Dedifferentiated amniotic fluid mesenchymal stem cell (primary cell): Measurements from ENCODE around the gene MUC2.

Source experiments
- DNase-seq: peaks from one replicate; pipeline ENCODE4 v3.0.0-alpha.2; 2016; ENCODE audit errors: extremely low spot score

The MUC2 gene

GRCh38 chr11:1036931-1037330, 37.7 kb upstream of the MUC2 start:
- DNase-seq, result no peak

DNA sequence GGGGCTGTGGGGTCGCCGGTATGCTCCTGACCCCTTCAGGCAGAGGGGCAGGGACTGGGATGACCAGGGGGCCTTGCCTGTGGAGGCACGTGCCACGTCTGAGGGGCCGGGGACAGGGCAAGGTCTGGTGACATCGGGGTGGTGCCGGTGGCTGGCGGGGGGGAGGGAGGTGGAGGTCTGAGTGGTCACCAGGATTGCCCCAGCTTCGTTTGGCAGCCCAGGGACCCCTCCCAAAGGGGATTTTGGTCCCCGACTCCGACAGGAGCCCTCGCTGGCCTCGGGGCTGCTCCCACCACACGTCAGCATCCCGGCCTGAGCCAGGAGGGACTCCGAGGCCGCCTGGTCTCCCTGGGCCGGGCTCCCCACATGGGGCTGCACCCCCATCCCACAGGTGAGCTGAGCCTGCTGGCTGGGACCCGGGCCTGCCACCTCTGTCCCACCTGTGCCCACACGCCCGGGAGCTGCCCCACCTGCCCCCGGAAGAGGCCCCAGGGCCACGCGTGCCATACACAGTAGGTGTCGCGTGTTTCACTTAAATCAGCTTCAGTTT, 37.1 kb upstream of the MUC2 start:
- no peak for DNase-seq

GRCh38 chr11:1038361-1038760, 36.3 kb upstream of the MUC2 start:
- DNase-seq, result no peak

DNA sequence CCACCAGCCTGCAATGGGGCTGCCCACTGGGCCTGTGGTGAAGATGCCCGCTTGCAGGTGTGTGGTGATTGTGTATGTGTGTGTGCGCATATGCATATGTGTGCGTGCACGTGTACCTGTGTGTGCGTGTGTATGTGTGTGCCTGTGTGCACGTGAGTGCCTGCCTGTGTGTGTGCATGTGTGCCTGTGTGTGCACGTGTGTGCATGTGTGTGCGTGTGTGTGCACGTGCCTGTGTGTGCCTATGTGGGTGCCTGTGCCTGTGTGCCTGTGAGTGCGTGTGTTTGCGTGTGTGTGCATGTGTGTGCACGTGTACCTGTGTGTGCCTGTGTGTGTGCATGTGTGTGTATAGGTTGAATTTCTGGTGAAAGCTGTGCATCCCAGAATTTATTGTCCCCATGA, 35.8 kb upstream of the MUC2 start:
- no peak for DNase-seq

- no peak for DNase-seq
Measured at GRCh38 chr11:1039481-1040427, 34.9 kb upstream of the MUC2 start.

DNA sequence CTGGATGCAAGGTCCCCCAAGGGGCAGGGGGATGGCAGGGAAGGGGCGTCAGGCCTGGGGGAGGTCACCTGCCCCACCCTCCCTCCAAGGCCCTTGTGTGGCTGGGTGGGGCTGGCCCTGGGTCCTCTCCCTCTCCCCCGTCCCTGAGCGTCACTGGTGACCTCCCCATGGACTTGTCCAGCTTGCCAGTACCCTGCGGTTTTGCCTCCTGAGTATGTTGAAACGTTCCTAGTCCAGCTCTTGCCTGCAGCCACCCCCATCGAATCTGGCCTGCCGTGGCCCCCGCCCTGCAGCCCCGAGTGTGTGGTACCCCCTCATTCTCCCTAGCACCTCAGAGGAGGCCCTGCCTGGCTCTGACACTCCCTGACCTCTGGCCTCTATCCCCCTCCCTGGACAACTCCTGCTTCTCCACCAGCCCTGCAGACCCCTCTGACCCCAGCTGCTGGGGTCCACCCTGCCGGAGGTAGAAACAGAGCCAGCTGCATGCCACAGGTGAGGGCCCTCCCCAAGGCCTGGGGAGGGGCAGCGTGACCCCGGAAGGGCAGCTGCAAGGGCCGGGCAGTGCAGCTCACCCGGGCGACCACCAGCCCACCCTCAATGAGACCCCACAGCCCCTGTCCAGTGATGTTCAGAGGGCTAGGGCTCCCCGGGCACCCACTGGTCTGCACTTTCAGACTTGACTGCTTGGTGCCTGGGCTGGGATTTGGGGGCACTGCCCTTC, 34.1 kb upstream of the MUC2 start:
- no peak for DNase-seq

GRCh38 chr11:1041149-1041467, 33.6 kb upstream of the MUC2 start:
- no peak for DNase-seq

- no peak for DNase-seq
Measured at GRCh38 chr11:1041471-1041870, 33.2 kb upstream of the MUC2 start.

- no peak for DNase-seq
Measured at GRCh38 chr11:1041936-1042608, 32.6 kb upstream of the MUC2 start.

DNA sequence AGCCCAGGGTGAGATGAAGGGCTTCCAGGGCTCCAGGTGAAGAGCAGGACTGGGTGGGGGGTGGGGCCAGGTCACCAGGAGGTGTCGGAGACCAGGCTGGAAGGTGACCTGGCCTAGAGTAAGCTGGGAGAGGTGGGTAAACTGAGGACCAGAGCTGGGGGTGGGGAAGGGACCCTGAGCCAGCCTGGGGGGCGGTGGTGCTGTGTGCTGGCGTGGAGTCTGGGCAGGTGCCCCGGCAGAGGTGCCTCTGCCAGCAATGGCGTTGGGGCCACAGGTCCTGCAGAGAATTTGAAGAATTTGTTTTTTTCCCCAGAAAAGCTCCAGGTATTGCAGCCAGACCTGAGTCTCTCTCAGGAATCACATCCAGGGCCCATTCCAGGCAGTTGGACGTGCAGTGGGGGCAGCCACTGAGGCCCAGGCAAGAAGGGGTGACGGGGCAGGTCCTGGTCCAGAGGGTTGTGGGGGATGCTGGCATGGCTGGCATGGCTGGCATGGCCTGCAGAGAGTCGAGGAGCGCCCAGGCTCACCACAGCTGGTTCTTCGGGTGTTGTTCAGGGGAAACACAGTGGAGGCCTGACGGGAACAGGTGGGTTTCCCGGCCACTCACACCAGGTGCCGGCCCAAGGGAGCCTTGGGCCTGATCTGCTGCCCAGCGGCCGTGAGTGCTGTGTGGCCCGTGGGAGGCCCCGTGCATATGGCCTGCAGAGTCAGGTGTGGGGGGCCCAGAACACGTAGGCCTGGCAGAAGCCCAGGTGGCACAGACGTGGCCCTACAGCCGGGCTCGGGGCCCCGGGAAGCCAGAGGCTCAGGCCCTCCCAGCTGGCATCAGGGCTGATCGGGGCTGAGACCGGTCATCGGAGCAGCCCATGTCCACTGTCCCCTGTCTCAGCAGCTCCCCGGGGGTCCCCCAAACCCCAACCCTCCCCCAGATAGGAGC, 31.8 kb upstream of the MUC2 start:
- no peak for DNase-seq

DNA sequence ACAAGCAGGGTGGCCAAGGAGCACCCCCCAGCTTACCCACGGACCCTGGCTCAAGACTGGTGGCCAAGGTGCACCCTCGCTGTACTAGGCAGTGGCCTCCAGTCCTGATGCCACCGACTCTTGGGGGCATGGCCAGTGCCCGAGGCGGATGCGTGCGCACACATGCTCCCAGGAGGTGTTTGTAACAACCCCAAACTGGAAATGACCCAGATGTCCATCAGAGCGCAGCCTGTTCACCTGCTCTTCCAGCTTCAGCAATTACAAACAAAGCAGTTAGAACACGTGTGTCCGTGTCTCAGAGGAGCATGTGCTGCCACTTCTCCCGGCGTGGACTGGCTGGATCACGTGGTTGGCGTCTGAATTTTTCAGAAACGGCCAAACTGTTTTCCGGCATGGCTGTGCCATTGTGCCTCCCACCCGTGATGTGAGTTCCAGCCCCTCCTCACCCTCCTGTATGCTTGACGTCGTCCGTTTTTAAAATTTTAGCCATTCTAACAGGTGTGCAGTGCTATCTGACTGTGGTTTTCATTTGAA, 31.0 kb upstream of the MUC2 start:
- DNase-seq, result no peak

DNA sequence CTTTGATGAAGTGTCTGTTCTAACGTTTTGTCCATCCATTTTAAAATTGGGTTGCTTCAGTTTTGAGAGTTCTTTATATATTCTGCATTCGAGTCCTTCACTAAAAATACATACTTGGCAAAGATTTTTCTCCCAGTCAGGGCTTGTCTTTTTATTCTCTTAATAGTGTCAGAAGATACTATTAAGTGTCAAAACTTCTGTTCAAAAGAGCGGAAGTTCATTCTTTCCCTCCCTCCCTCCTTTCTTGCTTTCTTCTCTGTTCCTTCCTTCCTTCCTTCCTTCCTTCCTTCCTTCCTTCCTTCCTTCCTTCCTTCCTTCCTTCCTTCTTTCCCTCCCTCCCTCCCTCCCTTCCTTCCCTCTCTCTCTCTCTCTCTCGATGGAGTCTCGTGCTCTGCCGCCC, 30.5 kb upstream of the MUC2 start:
- DNase-seq, result no peak

DNA sequence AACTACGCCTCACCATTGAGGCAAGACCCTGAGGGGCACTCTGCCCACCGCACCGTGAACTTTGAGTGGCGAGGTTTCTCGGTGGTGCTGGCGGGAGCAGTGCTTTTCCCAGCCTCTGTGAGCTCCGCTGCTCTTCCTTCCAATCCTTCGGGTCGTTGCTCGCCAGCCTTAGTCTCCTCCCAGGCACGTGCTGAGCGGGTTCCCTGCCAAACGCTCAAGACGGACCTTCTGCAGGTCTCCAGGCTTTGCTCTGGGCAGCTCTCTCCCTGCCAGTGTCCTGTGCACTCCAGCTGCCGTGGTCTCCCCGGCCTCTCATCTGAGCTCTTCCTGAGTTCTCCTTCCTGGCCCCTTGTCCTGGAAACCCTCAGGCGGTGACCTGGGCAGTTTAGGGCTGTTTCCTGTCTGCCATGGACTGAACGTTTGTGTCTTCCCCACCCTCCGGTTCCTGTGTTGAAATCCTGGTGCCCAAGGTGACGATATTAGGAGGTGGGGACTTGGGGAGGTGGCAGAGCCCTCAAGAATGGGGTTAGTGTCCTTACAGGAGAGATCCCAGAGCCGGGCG, 27.0 kb upstream of the MUC2 start:
- no peak for DNase-seq

DNA sequence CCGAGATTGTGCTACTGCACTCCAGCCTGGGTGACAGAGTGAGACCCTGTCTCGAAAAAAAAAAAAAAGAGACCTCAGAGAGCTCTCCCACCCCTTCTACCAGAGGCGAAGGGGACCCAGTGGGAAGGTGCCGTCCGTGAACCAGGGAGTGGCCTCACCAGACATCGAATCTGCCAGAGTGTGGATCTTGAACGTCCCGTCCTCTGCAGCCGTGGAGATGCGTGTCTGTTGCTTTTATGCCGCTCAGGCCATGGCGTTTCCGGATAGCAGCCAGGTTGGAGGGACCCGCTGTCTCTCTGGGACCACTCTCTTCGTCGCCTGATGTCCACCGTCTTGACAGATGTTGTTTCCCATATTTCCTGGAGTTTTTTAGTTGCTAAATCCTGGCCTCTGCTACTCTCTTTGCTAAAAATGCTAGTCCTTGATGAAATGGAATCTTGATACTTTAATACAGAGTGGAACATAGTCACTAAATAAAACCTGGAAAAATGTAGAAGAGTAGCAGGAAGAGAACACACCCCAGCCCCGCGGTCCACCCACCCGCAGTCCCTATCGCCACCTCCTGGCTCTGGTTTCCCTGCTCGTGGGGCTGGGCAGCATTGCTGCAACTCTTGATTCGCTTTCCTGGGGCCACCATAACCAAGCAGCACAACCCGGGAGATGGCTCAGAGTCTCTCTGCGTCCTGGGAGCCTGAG, 26.2 kb upstream of the MUC2 start:
- DNase-seq, result no peak

GRCh38 chr11:1049071-1049405, 25.6 kb upstream of the MUC2 start:
- DNase-seq, result no peak

DNA sequence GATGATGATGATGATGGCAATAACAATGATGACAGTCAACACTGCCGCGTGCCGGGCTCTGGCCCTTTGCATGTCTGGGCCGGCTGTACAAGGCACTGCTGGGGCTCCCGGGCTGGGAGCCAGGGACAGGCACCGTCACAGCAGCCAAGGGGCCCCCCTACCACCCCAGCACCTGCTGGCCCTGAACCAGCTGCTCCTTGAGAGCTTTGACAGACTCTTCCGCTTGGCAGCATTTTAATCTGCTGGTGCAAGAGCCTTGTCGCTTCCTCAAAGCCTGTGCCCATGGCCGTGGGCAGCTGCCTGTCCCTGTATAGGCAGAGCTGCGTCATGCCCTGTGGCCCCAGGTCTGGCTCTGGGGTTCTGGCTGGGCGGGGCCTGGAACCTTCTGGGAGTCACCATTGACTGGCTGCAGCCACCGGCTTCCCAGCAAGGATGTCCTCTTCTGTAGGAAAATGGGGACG, 25.2 kb upstream of the MUC2 start:
- DNase-seq, result no peak

DNA sequence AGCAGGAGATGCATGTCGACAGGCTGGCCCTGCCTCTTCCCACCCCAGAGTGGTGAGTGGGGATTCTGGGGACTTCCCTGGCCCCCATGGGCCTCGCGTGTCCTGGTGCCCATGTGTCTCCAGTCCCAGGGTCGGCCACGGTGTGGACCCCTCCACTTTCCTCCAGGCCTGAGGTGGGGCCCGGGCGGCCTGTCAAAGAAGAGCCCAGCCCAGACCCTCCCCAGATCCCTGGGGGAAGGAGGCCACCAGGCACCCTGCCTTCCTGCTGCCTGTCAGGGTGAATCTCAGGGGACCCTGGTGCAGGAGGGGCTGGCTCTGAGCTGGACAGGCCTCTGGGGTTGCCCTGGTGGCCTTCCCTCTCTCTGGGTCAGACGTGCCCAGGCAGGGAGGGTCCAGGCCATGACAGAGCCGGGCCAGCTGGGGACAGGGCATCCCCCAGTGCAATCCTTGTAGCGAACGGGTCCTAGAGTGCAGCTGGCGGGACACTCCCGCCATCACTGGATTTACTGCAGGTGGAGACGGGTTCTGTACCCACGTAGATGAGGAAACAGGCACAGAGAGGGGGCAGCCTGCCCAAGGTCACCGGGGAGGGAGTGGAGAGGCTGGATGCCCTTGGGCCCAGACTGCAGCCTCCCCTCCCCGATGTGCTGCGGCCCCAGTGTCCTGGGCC, 24.6 kb upstream of the MUC2 start:
- no peak for DNase-seq

DNA sequence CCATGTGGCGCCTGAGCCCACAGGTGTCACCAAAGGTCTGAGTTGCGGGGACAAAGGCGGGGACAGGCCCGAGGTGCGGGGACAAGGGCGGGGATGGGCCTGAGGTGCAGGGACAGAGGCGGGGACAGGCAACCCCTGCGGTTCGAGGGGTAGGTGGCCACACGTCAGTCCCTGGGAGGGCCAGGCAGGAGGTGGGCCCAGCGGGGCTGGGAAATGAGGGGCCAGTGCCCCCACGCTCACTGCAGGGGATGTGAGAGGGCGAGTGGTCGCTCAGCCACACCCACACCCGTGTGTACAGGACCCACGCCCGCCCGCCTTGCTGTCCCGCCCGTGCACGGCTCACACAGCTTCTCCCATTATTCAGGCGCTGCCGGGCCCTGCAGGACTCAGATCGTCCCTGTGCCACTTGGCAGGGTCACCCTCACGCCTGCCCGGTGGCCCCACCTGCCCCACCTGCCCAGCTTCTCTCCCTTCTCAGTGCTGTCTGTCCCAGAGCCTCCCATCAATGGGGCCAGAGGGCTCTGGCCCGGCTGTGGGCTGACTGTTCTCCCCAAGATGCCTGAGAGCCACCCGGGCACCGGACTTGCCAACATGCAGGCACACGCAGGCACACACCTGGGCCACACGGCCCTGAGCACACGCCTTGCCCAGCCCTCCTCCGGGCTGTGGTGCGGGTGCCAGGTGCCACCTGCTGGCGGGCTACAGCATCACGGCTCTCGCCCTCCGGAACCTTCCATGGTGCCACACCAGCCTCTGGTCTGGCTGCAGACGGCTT, 23.9 kb upstream of the MUC2 start:
- DNase-seq, result peak; percentile 15
